Measurements from ENCODE around the gene SLC49A3.

The SLC49A3 gene

DNA sequence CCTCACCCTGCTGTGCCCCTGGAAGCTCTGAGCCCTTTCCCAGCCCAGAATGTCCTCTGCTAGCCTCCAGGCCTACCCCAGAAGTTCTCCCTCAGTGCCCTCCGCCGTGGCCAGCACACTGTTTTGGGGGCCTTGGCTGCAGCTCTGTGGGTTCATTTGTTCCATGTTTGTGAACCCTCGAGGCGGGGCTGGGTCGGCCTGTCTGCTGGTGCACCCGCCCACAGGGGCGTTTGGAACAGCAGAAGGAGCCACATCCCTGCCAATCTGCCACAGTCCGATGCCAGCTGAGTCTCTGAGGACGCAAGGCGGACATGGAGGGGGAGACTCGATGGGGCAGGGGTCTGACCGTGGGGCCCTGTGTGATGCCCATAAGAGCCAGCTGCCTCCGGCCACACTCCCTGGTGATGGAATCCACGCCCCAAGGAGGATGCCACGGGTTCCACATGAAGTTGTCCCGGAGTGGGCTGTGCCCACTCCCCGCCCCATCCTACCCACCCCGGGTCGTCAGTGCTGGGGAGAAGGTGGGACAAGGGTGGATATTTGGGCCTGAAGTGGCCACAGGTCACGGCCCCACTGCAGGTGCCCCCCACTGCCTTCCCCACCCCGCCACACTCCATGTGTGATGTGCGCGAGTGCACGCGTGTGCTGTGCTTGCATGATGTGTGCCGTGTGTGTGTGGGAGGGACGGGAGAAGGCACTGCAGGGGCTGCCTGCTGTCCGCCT is 22.0 kb downstream of the SLC49A3 start:
- DNase-seq (ENCODE audit: low read depth in 2 of 2, low spot score in 1 of 2) = no peak

- DNase-seq (ENCODE audit: low read depth in 2 of 2, low spot score in 1 of 2) = no peak
Observed at GRCh38 chr4:666436-666810, 22.5 kb downstream of the SLC49A3 start.

DNA sequence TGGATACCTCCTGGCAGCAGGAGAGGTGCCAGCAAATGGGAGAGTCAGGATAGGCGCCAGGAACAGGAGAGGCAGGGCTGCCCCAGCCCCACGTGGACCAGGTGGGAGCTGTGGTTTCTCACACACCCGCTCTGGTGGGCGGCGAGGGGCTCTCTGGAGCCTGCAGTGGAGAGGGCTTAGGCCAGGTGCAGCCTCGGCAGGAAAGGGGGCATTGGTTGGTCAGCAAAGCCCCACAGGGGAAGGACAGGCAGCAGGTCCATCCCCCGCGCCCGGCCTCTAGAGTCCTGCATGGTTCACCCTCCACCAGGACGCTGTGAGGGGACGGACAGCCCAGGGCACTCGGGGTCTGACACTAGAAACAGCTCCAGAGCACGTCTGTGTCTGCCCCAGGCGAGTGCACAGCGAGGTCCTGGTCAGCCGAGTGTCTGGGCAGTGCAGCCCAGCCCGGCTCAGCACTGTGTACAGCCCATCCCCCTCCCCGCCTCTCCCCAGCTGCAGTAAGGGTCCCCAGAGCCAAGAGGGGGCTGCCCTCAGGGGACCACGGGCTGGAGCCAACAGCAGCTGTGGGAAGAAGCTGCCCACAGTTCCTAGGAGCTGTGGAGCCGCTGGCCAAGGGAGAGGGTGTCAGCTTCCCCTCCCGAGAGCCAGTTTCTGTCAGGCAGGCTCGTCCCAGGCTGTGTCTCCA is 23.1 kb downstream of the SLC49A3 start:
- DNase-seq (ENCODE audit: low read depth in 2 of 2, low spot score in 1 of 2) = no peak

DNA sequence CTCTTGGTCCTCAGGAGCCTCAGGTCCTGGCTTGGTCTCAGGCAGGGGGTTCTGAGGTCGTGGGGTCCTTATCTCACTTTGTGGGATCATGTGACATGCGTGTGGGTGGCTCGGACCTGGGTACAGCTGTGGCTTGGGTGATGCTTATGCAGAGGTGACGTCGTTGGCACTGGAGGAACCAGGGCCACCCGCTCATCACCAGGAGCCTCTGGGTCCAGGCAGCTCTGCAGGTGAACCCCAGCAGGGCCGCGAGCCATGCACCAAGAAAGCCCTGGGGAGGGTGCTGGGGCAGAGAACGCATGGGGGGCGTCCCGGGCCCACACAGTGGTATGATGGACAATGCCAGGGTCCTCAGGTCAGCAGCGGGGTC is 23.6 kb downstream of the SLC49A3 start:
- no peak for DNase-seq (ENCODE audit: low read depth in 2 of 2, low spot score in 1 of 2)

GRCh38 chr4:664713-665231 is 24.2 kb downstream of the SLC49A3 start:
- no peak for DNase-seq (ENCODE audit: low read depth in 2 of 2, low spot score in 1 of 2)

GRCh38 chr4:663438-664428 is 25.2 kb downstream of the SLC49A3 start:
- DNase-seq (ENCODE audit: low read depth in 2 of 2, low spot score in 1 of 2) = peak; percentile 47 to 50

DNA sequence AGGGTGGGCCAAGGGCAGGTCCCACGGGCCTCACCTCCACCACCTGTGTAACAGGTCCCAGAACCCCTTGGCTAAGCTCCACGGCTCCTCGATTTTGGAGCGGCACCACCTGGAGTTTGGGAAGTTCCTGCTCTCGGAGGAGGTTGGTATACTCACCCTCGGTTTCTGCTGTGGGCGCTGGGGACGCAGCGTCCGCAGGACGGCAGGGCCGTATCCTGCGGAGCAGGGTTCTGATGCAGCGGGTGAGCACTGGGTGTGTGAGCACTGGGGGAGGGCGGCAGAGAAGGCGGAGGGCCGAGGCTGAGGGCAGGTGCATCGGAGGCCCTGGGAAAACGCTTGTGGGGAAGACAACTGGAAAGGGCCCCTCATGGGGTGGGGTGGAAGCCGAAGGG is 25.9 kb downstream of the SLC49A3 start:
- no peak for DNase-seq (ENCODE audit: low read depth in 2 of 2, low spot score in 1 of 2)

- DNase-seq (ENCODE audit: low read depth in 2 of 2, low spot score in 1 of 2) = no peak
Observed at GRCh38 chr4:661881-662761, 26.8 kb downstream of the SLC49A3 start.

DNA sequence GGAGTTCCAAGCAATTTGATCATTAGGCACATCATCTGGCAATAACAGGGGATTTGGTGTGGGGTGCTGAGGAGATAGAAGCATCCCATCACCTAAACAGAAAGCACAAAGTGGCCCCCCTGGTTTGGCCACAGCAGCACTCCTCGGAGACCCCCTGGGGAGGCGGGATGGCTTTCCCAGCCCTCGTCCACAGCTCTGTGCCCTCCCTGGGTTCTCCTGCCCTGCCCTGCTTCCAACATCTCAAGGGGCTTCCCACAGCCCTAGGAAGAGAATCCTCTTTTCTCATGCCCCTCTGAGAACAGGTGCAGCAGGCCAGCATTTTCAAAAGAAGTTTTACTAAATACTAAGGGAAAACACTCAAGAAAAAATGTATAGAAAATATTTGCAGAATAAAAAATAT is 27.7 kb downstream of the SLC49A3 start:
- no peak for DNase-seq (ENCODE audit: low read depth in 2 of 2, low spot score in 1 of 2)

- no peak for DNase-seq (ENCODE audit: low read depth in 2 of 2, low spot score in 1 of 2)
Observed at GRCh38 chr4:660401-660800, 28.6 kb downstream of the SLC49A3 start.

DNA sequence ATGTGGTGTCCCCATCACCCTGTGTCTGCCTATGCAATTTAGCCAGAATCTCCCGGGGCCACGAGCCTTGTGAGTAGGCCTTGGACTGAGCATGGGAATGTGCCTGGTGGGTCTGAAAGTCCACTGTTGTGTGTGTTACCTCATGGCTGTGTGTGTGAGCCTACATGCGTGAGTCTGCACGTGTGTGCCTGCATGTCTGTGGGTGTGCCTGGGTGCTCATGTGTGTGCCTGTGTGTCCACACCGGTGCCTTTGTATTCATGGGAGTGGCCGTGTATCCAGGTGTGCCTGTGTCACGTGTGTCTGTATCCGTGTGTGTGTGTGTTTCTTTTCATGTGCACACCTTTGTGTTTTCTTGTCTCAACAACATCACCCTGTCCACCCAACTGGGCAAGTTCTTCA is 29.1 kb downstream of the SLC49A3 start:
- DNase-seq (ENCODE audit: low read depth in 2 of 2, low spot score in 1 of 2) = no peak

GRCh38 chr4:658681-659667 is 30.0 kb downstream of the SLC49A3 start:
- no peak for DNase-seq (ENCODE audit: low read depth in 2 of 2, low spot score in 1 of 2)

DNA sequence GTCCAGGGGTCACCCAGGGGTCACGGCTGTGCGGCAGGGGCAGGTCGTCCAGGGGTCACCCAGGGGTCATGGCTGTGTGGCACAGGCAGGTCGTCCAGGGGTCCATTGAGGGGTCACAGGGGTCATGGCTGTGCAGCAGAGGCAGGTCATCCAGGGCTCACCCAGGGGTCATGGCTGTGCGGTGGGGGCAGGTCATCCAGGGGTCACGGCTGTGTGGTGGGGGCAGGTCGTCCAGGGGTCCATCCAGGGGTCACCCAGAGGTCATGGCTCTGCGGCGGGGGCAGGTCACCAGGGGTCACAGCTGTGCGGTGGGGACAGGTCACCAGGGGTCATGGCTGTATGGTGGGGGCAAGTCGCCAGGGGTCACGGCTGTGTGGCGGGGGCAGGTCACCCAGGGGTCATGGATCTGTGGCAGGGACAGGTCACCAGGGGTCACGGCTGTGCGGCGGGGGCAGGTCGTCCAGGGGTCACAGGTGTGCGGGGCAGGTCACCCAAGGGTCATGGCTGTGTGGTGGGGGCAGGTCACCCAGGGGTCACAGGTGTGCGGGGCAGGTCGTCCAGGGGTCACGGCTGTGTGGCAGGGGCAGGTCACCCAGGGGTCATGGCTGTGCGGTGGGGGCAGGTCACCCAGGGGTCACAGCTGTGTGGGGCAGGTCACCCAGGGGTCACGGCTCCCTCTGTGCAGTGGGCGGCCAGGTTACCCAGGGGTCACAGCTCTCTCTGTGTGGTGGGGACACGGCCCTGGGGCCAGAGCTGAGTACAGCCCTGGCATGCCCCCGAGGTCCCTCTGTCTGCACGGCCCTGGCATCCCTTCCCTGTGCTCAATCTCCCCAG is 30.9 kb downstream of the SLC49A3 start:
- DNase-seq (ENCODE audit: low read depth in 2 of 2, low spot score in 1 of 2) = no peak

DNA sequence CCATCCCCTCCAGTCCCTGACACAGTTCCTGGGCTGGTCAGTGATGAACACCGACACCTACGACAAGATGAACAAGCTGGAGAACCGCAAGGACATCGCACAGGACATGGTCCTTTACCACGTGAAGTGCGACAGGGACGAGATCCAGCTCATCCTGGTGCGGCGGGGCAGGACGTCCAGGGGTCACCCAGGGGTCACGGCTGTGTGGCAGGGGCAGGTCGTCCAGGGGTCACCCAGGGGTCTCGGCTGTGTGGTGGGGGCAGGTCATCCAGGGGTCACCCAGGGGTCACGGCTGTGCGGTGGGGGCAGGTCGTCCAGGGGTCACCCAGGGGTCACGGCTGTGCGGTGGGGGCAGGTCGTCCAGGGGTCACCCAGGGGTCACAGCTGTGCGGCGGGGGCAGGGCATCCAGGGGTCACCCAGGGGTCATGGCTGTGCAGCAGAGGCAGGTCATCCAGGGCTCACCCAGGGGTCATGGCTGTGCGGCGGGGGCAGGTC is 31.6 kb downstream of the SLC49A3 start:
- DNase-seq (ENCODE audit: low read depth in 2 of 2, low spot score in 1 of 2) = no peak

GRCh38 chr4:656436-657337 is 32.3 kb downstream of the SLC49A3 start:
- DNase-seq (ENCODE audit: low read depth in 2 of 2, low spot score in 1 of 2) = no peak

DNA sequence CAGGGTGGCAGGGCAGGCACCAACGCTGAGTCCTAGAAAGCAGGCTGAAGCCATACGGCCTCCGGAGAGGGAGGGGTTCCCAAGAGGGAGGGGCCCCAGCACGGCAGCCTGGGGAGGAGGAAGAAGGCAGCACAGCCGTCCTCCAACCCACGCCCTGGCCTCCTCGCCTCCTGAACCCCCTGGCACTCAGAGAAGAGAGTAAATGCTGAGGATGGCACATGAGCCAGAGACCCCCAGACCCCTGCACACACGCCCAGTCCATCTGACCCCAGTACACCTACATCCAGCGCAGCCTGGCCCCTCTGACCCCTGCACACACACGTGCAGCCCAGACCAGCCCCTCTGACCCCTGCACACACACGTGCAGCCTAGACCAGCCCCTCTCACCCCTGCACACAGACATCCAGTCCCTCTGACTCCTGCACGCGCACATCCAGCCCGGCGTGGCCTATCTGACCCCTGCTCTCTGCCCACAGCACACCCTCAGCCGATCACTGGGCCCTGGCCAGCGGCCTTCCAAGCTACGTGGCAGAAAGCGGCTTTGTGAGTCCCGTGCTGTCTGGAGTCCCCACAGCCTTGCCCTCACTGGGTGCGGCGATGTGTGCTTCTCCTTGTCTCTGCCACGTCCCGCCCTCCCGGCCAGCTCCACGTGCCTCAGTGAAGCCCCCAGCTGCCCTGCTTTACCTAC is 33.3 kb downstream of the SLC49A3 start:
- DNase-seq (ENCODE audit: low read depth in 2 of 2, low spot score in 1 of 2) = no peak
